Rectal smooth muscle tissue (tissue), 1 donor: ENCODE measurements around the gene SLC37A2.

ENCODE experiments used
- H3K27ac ChIP-seq: one replicate; pipeline ENCODE4 v1.7.0; 2013; ENCODE audit warnings: low read depth, low read length, inconsistent platforms
- H3K27me3 ChIP-seq: one replicate; pipeline ENCODE4 v1.7.0; 2013; ENCODE audit warnings: low read length; ENCODE audit not compliant: control insufficient read depth, insufficient read depth
- H3K36me3 ChIP-seq: one replicate; pipeline ENCODE4 v1.7.0; 2013; ENCODE audit warnings: low read length; ENCODE audit not compliant: control insufficient read depth, insufficient read depth
- H3K4me1 ChIP-seq: one replicate; pipeline ENCODE4 v1.7.0; 2013; ENCODE audit warnings: low read length; ENCODE audit not compliant: control insufficient read depth, insufficient read depth
- H3K4me3 ChIP-seq: one replicate; pipeline ENCODE4 v1.7.0; 2013; ENCODE audit warnings: low read length
- H3K9ac ChIP-seq: one replicate; pipeline ENCODE4 v1.7.0; 2013; ENCODE audit warnings: low read length

The SLC37A2 gene

DNA sequence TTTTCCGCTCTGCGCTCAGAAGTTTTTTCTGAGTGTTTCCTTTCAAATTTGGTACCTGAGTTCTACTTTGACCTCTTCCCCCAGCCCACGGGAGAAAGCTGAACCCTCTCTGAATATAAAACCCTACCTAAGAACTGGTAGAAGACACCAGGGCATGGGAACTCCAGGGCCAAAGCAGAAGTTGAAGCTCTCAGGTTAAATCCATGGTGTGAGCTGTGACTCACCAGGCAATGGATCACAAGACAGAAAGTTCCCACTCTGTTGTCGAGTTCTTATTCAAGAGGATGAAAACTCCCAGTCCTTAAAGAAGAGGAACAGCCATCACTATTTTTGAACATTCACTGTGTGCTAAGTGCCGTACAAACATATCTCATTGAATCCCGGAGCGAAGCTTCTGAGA is 39.4 kb downstream of the SLC37A2 start:
- H3K36me3 ChIP-seq: peaks cover 5% of the 10 kb centered on the region
- H3K9ac ChIP-seq: no peak overlapping the region
- no peaks in the 10 kb centered on the region for H3K27me3 ChIP-seq
- H3K4me1 ChIP-seq: peaks cover 13% of the 10 kb centered on the region
- no peak overlapping the region for H3K4me3 ChIP-seq
- peak overlapping the region; percentile 78 for H3K27ac ChIP-seq

DNA sequence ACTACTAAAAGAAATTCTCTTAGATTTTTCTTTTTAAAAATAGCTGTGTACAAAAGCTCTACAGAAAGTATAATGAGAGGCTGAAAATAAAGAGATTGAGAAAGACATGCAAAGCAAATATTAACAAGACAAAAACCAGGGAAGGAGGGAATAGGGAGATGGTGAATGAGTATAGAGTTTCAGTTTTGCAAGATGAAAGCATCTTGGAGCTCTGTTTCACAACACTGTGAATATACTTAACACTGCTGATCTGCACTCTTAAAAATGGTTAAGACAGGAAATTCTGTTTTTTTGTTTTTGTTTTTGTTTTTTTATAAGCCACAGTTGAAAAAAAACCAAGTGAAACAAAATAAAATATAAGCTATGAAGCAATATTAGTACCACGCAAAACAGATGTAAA is 42.8 kb downstream of the SLC37A2 start:
- Histone ChIP-seq H3K27ac (no peak overlapping the region), H3K27me3 (no peaks in the 10 kb centered on the region), H3K4me3 (no peak overlapping the region), H3K9ac (no peak overlapping the region), H3K4me1 (peaks cover 13% of the 10 kb centered on the region), H3K36me3 (no peaks in the 10 kb centered on the region)

DNA sequence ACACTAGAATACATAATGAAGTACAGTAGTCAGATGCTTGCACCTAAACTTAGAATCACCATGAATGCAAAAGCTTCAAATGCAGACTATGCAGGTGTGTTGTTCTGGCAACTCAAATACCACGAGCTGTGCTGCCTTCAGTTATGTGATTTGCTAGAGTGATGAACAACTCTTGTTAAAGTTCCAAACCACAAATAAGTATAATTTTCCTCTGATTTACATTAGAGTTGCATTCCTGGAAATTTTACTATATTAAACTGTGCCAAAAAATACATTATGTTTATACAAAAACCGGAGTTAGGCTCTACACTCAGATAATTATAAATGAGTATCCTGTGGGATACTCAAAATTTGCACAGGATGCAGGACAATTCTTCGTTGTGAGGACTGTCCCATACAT is 45.4 kb downstream of the SLC37A2 start:
- no peak overlapping the region for H3K27ac ChIP-seq
- no peaks in the 10 kb centered on the region for H3K36me3 ChIP-seq
- H3K4me1 ChIP-seq: no peaks in the 10 kb centered on the region
- no peak overlapping the region for H3K4me3 ChIP-seq
- no peak overlapping the region for H3K9ac ChIP-seq
- H3K27me3 ChIP-seq: no peaks in the 10 kb centered on the region

DNA sequence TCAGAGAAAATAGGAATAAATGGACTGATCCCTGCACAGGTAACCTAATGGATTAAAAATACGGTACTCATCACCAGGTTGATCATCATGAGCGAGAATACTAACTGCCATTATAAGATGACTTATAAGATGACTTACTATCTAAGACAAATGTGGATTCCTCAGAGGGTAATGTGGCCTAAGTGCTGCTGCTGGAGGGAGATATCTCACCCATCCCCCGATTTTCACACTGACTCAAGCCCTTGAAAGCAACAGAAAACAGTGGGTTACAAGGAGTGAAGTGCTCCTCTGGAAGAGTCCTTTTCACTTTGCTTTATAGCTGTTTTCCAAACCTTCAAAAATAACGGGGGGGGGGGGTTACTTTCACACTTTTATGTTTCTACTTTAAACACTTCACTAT is 47.4 kb downstream of the SLC37A2 start:
- no peak overlapping the region for H3K27ac ChIP-seq
- peak overlapping the region; percentile 97 for H3K4me3 ChIP-seq
- H3K4me1 ChIP-seq: no peaks in the 10 kb centered on the region
- no peaks in the 10 kb centered on the region for H3K27me3 ChIP-seq
- H3K36me3 ChIP-seq: no peaks in the 10 kb centered on the region
- no peak overlapping the region for H3K9ac ChIP-seq

DNA sequence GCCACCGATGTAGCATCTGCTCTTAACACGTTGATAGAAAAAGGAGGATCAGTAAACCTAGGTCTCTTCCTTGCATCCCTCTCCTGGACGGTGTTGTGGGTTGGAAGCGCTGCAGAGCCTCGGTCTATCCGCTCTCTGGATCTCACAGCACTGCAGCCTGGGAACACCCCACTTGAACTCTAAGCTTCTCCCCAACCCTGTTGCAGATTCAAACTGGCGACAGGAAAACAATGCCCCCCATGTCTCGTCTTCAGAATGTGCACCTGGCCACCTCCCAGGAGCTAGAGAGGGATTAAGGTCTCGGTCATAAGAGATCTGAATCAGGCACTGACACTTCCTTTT is 47.9 kb downstream of the SLC37A2 start:
- peak overlapping the region; percentile 90 for H3K9ac ChIP-seq

DNA sequence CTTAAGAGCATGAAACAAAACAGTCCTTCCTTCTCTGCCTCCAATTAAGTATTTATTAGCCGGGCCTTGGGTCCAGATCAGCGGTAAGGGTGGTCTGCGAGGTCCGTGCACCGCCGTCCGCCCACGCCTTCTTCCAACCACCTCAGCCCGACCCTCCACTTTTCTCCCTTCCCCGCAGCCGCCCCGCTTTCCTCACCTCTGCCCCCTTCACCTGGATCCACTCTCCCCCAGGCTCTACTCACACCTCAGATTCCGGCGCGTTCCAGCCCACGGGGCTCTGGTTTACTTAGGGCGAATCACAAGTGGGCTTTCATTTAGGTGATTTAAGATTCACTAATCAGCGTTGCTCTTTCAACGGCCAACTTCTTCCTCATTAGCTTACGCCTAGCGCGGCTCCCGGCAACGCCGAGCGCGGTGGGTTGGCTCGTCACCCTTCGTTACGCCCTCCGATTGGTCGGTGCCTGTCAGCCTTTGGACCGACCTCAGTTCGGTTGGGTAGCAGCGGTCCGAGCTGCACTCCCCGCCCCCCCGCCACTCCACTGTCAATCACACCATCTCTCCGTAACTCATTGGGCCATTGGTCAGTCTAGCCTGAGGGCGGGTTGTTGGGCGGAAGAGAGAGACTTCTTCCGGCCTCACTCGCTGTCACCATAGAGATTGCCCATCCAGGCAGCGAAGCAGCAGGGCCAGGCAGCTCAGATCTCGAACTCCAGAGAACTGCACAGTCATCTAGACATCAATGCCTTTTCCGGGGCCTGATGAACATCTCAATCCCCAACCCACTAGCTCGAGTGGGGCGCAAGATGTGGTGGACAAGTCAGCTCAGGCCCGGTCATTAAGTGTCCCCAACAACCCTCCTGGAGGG is 48.5 kb downstream of the SLC37A2 start, which contains the start of gene TMEM218:
Gene TMEM218, minus strand, starts transcription at position 284 of the 865 bp plus-strand sequence. CDS start 9,385 bp downstream, outside the sequence.
- Histone ChIP-seq H3K4me3 (peak within 1 kb of the TSS; percentile 97), H3K9ac (peak within 1 kb of the TSS; percentile 90), H3K27me3 (no peaks in the 10 kb centered on the region), H3K4me1 (no peaks in the 10 kb centered on the region), H3K27ac (peak within 1 kb of the TSS; percentile 72), H3K36me3 (no peaks in the 10 kb centered on the region)

More for the DNA sequence above, 47.9 kb downstream of the SLC37A2 start:
- Histone ChIP-seq H3K27me3 (no peaks in the 10 kb centered on the region), H3K4me1 (no peaks in the 10 kb centered on the region), H3K27ac (peak overlapping the region; percentile 72), H3K4me3 (peak overlapping the region; percentile 97), H3K36me3 (no peaks in the 10 kb centered on the region)

DNA sequence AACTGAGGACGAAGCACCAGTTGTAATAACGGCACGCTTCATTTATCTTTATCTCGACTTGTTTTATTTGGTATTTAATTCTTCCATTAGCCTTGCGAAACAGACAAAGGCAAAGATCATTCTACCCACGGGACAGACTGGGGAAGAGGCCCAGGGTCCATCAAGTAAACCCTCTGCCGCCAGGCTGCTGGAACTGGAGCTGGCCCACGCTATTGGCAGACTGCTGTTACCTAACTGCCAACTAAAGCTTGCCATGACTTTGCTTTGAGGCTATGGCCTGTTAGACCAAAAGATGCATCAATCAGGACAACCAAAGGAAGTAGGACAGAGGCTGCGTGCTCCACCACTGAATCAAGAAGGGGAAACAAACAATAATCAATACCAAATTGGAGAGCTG is 49.1 kb downstream of the SLC37A2 start:
- H3K9ac ChIP-seq: no peak overlapping the region
- H3K4me1 ChIP-seq: no peaks in the 10 kb centered on the region
- no peaks in the 10 kb centered on the region for H3K36me3 ChIP-seq
- peak overlapping the region; percentile 58 for H3K27ac ChIP-seq
- peak overlapping the region; percentile 71 for H3K4me3 ChIP-seq
- H3K27me3 ChIP-seq: no peaks in the 10 kb centered on the region

DNA sequence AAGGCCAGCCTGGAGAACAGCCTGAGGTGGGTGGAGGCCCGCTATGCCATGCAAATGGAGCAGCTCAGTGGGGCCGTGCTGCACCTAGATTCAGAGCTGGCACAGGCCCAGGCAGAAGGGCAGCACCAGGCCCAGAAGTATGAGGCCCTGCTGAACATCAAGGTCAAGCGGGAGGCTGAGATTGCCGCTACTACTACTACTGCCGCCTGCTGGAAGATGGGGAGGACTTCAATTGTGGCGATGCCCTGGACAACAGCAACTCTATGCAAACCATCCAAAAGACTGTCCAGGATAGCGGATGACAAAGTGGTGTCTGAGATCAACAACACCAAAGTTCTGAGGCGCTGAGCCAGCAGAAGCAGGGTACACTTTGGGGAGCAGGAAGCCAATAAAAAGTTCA is 51.4 kb downstream of the SLC37A2 start:
- no peak overlapping the region for H3K4me3 ChIP-seq

DNA sequence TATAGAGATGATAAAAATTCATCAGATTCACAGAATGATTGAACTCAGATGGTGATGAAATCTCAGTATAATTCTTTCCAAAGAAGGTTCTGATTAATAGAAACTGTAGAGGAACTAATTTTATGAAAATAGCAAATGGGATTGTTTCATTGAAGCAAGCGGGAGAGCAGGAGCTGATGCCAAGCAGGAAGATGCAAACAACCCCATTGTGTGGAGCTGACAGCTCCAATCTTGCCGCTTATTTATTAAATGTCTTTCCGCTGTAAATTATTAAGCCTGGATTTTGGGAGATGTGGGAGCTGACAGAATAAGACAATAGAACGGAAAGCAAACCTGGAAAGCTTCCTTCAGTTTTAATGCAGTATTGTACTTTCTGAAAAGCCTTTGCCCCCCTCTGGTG is 54.3 kb downstream of the SLC37A2 start:
- Histone ChIP-seq H3K4me1 (no peaks in the 10 kb centered on the region), H3K27ac (no peak overlapping the region), H3K4me3 (no peak overlapping the region), H3K9ac (no peak overlapping the region), H3K36me3 (no peaks in the 10 kb centered on the region), H3K27me3 (no peaks in the 10 kb centered on the region)

More for the DNA sequence above, 51.4 kb downstream of the SLC37A2 start:
- Histone ChIP-seq H3K9ac (no peak overlapping the region), H3K27me3 (no peaks in the 10 kb centered on the region), H3K36me3 (no peaks in the 10 kb centered on the region), H3K27ac (no peak overlapping the region), H3K4me1 (no peaks in the 10 kb centered on the region)

DNA sequence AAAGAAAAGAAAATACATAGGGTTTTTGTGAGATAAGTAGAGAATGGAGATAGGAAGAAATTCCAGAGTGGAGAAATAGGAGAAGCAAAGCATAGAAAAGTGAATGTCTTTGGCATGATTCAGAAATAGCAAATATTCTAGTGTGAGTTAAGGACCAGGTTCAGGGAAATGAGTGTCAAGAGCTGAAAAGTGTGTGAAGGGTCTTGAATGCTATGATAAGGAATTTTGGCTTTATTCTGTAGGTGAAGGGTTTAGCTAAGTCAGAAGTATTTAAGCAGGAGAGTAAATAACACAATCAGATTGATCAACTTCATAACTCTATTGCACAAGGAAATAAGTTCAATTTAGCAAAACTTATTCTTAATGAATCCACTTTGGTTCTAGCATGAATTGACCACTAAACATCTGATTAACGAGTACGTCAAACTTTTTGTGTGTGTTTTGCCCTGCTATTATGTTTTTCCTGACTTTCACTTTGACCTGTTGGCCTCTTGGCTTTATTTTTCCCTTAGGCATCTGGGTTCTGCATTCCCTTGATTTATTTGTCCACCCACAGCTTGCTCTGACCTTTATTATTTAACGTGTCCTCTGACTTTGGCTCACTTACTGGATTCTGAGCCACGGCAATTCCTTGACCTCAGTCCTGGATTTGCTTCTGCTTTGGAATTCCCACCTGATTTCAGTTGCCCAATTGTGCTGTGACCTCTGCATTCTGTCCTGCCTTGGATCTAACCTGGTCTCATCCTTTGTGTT is 60.3 kb downstream of the SLC37A2 start:
- Histone ChIP-seq H3K27ac (no peak overlapping the region), H3K4me3 (no peak overlapping the region), H3K9ac (no peak overlapping the region), H3K4me1 (no peaks in the 10 kb centered on the region), H3K27me3 (no peaks in the 10 kb centered on the region), H3K36me3 (no peaks in the 10 kb centered on the region)

DNA sequence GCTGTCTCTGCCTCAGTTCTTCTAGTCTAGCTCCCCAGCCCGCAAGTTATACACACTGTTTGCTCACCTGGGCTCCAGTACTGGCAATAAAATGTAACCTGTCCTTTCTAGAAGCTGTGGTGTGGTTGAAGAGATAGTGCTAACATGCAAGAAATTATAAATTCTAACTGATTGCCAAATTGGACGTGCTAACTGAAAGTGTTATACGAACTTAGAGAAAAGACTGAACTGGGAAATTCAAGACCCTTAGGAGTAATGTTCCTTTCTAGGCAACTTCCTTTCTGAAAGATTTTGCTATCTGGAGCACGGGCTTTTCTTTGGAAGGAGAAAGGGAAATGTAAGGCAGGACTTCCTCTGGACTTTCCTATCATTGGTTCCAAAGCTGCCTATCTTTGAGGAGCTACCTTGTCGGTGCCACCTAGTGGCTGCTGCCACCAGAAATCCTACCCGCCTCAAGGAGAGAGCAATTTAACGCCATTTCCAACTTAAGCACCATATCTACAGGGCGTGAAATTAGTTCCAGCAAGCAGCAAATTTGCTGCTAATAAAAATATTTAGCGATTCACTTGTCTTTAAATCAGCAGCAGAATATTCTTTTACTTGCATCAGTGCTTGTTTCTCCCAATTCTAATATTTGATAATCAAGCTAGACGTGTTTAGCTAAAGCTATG is 61.0 kb downstream of the SLC37A2 start:
- Histone ChIP-seq H3K4me1 (no peaks in the 10 kb centered on the region), H3K27me3 (no peaks in the 10 kb centered on the region), H3K4me3 (no peak overlapping the region), H3K27ac (no peak overlapping the region), H3K36me3 (no peaks in the 10 kb centered on the region), H3K9ac (no peak overlapping the region)

DNA sequence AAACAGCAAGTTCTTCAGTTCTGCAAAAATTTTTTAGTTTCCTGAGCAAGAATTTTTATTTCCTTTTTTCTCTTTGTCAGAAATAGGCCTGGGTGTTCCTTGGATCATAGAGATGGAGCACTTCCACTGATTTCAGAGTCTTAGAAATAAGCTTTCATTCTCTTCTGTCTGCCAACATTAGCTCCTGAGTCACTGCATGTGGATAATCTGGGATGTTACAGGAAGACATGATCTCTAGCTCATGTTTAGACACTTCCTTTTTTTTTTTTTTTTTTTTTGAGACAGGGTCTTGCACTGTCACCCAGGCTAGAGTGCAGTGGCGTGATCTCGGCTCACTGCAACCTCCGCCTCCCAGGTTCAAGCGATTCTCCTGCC is 61.5 kb downstream of the SLC37A2 start:
- Histone ChIP-seq H3K36me3 (no peaks in the 10 kb centered on the region), H3K4me3 (no peak overlapping the region), H3K9ac (no peak overlapping the region), H3K4me1 (no peaks in the 10 kb centered on the region), H3K27me3 (no peaks in the 10 kb centered on the region), H3K27ac (no peak overlapping the region)
